Mesenchymal stem cell (in vitro differentiated cells and primary cell): ENCODE data around the gene OR5C1.

Source experiments
- DNase-seq: peaks from one replicate; pipeline ENCODE4 v3.0.0-alpha.2; 2013
- H2AFZ ChIP-seq: one replicate; pipeline ENCODE4 v1.6.1; 2013; ENCODE audit warnings: low read depth, mild to moderate bottlenecking, control low read depth, inconsistent platforms, low read length, moderate library complexity
- H2AK5ac ChIP-seq: 2 replicates; pipeline ENCODE4 v1.6.1; 2013; ENCODE audit warnings: low read length, moderate library complexity, mild to moderate bottlenecking, inconsistent platforms; ENCODE audit not compliant: severe bottlenecking
- H2BK120ac ChIP-seq: one replicate; pipeline ENCODE4 v1.6.1; 2013; ENCODE audit warnings: low read depth, mild to moderate bottlenecking, inconsistent platforms, low read length, moderate library complexity
- H2BK12ac ChIP-seq, 2 experiments: one replicate each; pipeline ENCODE4 v1.6.1; 2013; ENCODE audit warnings: inconsistent platforms in 2 of 2, low read length in 2 of 2, mild to moderate bottlenecking in 2 of 2, moderate library complexity in 2 of 2, control low read depth in 1 of 2
- H2BK15ac ChIP-seq: one replicate; pipeline ENCODE4 v1.6.1; 2013; ENCODE audit warnings: mild to moderate bottlenecking, low read depth, inconsistent platforms; ENCODE audit not compliant: poor library complexity, severe bottlenecking
- H2BK5ac ChIP-seq: 2 replicates; pipeline ENCODE4 v1.6.1; 2013; ENCODE audit warnings: low read depth, mild to moderate bottlenecking, low read length, control low read depth, inconsistent platforms; ENCODE audit not compliant: poor library complexity, severe bottlenecking
- H3K14ac ChIP-seq, 2 experiments: one replicate each; pipeline ENCODE4 v1.6.1; 2013; ENCODE audit warnings: inconsistent platforms in 2 of 2, low read length in 2 of 2, control low read depth in 1 of 2, mild to moderate bottlenecking in 1 of 2, moderate library complexity in 1 of 2
- H3K18ac ChIP-seq, 2 experiments: one replicate each; pipeline ENCODE4 v1.6.1; 2013; ENCODE audit warnings: inconsistent platforms in 2 of 2, low read length in 2 of 2, control low read depth in 1 of 2, low read depth in 1 of 2, mild to moderate bottlenecking in 1 of 2
- H3K23ac ChIP-seq, 2 experiments: one replicate each; pipeline ENCODE4 v1.6.1; 2013; ENCODE audit warnings: inconsistent platforms in 2 of 2, low read length in 2 of 2, mild to moderate bottlenecking in 2 of 2, moderate library complexity in 2 of 2, control low read depth in 1 of 2
- H3K27ac ChIP-seq: 2 replicates; pipeline ENCODE4 v1.5.1; 2013; ENCODE audit warnings: mild to moderate bottlenecking, moderate library complexity, low read length, control low read depth, inconsistent platforms; ENCODE audit not compliant: poor library complexity, severe bottlenecking
- H3K27me3 ChIP-seq, 2 experiments: 2 replicates each; pipeline versions ENCODE4 v1.6.1 to v1.7.0; 2013; ENCODE audit warnings: low read length in 2 of 2, mild to moderate bottlenecking in 2 of 2, moderate library complexity in 2 of 2, control low read depth in 1 of 2, inconsistent platforms in 1 of 2; ENCODE audit not compliant: control insufficient read depth in 1 of 2, insufficient read depth in 1 of 2
- H3K36me3 ChIP-seq, 2 experiments: 2 replicates each; pipeline versions ENCODE4 v1.6.1 to v1.7.0; 2013; ENCODE audit warnings: low read length in 2 of 2, control low read depth in 1 of 2, inconsistent platforms in 1 of 2, low read depth in 1 of 2, mild to moderate bottlenecking in 1 of 2; ENCODE audit not compliant: insufficient read depth in 2 of 2, control insufficient read depth in 1 of 2
- H3K4ac ChIP-seq, 2 experiments: one replicate each; pipeline ENCODE4 v1.6.1; 2013; ENCODE audit warnings: inconsistent platforms in 2 of 2, low read length in 2 of 2, mild to moderate bottlenecking in 2 of 2, moderate library complexity in 2 of 2, control low read depth in 1 of 2, low read depth in 1 of 2
- H3K4me1 ChIP-seq: 2 replicates; pipeline ENCODE4 v1.6.1; 2013; ENCODE audit warnings: low read depth, low read length, control low read depth; ENCODE audit not compliant: control insufficient read depth, insufficient read depth
- H3K4me2 ChIP-seq: 2 replicates; pipeline ENCODE4 v1.6.1; 2013; ENCODE audit warnings: low read length, mild to moderate bottlenecking, inconsistent platforms; ENCODE audit not compliant: poor library complexity, severe bottlenecking
- H3K4me3 ChIP-seq, 2 experiments: 2 replicates each; pipeline versions ENCODE4 v1.5.1 to v1.7.0; 2013; ENCODE audit warnings: low read length in 2 of 2, mild to moderate bottlenecking in 2 of 2, control low read depth in 1 of 2, low read depth in 1 of 2; ENCODE audit not compliant: insufficient read depth in 1 of 2
- H3K79me1 ChIP-seq: replicated peaks from 2 replicates; pipeline ENCODE4 v1.6.1; 2013; ENCODE audit warnings: mild to moderate bottlenecking, control low read depth, low read length, inconsistent platforms; ENCODE audit not compliant: poor library complexity, severe bottlenecking
- H3K9ac ChIP-seq: 2 replicates; pipeline ENCODE4 v1.7.0; 2013; ENCODE audit warnings: mild to moderate bottlenecking, low read length, moderate library complexity
- H3K9me3 ChIP-seq: 2 replicates; pipeline ENCODE4 v1.7.0; 2013; ENCODE audit warnings: mild to moderate bottlenecking, low read length; ENCODE audit not compliant: control insufficient read depth
- H4K8ac ChIP-seq: one replicate; pipeline ENCODE4 v1.6.1; 2013; ENCODE audit warnings: inconsistent platforms, mild to moderate bottlenecking, low read length, moderate library complexity
- H4K91ac ChIP-seq: one replicate; pipeline ENCODE4 v1.6.1; 2013; ENCODE audit warnings: mild to moderate bottlenecking, low read length, inconsistent platforms
- WGBS: methylation state at CpG from one replicate; pipeline ENCODE4 v1.1.7; 2013; ENCODE audit warnings: mixed read lengths; 5-methylcytosine and 5-hydroxymethylcytosine counted together

The OR5C1 gene

DNA sequence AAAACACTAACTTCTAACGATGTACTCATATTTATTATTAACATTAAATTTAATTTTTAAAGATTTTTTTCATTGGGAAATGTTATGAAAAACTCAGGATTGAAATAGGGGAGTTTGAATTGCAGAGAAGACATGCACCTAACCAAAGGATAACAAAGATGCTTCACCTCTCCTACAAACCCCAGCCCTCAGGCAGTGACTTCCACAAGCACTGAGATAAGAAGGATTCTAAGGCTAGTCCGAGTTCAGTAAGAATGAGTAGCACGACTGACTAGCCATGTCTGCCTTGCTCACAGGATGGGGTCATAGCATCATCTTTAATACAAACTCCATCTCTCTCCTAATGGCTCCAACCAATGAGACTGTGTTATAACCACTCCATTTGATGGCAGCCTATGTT is 7.1 kb upstream of the OR5C1 start:
- 48% methylated on average over 2 of the region's 3 CpGs for WGBS

DNA sequence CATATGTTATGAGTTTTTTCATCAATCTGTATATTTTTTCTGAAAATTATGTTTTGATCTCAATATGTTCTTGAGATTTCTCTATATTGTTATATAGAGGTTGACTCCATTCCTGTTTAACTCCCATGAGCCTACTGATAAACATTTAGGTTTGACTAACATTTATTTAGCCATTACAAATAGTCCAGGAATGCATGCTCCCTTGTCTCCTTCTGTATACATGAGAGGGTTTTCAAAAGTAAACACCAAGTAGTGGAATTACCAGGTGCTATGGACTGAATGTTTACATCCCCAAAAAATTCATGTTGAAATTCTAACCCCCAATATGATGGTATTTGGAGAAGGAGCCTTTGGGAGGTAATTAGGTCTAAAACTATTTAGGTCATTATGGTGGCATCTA is 3.5 kb upstream of the OR5C1 start:
- no peaks in the 10 kb centered on the region for H3K79me1 ChIP-seq
- H3K4me3 ChIP-seq: no peak overlapping the region
- no peak overlapping the region for H2AK5ac ChIP-seq
- no peak overlapping the region for H3K23ac ChIP-seq
- no peak overlapping the region for H3K14ac ChIP-seq
- H3K36me3 ChIP-seq: peaks cover 0 to 3% of the 10 kb centered on the region in 2 experiments
- H2BK12ac ChIP-seq: no peak overlapping the region
- H3K4ac ChIP-seq: no peak overlapping the region
- no peak overlapping the region for H3K18ac ChIP-seq
- no peak overlapping the region for H3K4me2 ChIP-seq
- no peaks in the 10 kb centered on the region for H3K4me1 ChIP-seq
- no peak overlapping the region for H2BK15ac ChIP-seq
- no peak overlapping the region for H4K91ac ChIP-seq
- no peak overlapping the region for H3K27ac ChIP-seq
- no peaks in the 10 kb centered on the region for H3K9me3 ChIP-seq
- peak; percentile 34 for DNase-seq
- no peak overlapping the region for H2BK120ac ChIP-seq
- peaks cover 0 to 5% of the 10 kb centered on the region in 2 experiments for H3K27me3 ChIP-seq
- H2BK5ac ChIP-seq: no peak overlapping the region
- no peak overlapping the region for H4K8ac ChIP-seq
- no peak overlapping the region for H3K9ac ChIP-seq
- no peak overlapping the region for H2AFZ ChIP-seq

More for the DNA sequence above, 7.1 kb upstream of the OR5C1 start:
- Histone ChIP-seq H3K4ac (no peak overlapping the region), H3K23ac (no peak overlapping the region), H3K27ac (no peak overlapping the region), H3K36me3 (no peaks in the 10 kb centered on the region), H4K8ac (no peak overlapping the region), H3K4me2 (no peak overlapping the region), H2BK12ac (no peak overlapping the region), H3K18ac (no peak overlapping the region), H2BK5ac (no peak overlapping the region), H3K9ac (no peak overlapping the region), H2BK120ac (no peak overlapping the region), H2BK15ac (no peak overlapping the region), H2AK5ac (no peak overlapping the region), H2AFZ (no peak overlapping the region), H3K79me1 (no peaks in the 10 kb centered on the region), H3K9me3 (no peaks in the 10 kb centered on the region), H3K4me3 (no peak overlapping the region), H3K4me1 (peaks cover 5% of the 10 kb centered on the region), H3K14ac (no peak overlapping the region), H4K91ac (no peak overlapping the region), H3K27me3 (peaks cover 0 to 5% of the 10 kb centered on the region in 2 experiments)
- no peak for DNase-seq

DNA sequence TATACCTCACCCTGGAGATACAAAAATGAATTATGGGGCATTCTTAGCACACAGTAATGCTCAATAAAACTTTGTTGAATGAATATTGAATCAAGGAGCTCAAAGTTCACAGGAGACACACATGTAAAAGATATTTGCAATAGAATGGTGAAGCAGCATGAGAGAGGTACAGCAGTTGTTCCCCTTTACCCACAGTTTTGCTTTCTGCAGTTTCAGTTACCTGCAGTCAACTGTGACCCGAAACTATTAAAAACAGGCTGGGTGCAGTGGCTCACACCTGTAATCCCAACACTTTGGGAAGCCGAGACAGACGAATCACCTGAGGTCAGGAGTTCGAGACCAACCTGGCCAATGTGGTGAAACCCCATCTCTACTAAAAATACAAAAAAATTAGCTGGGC is 2.4 kb upstream of the OR5C1 start:
- H3K9me3 ChIP-seq: no peaks in the 10 kb centered on the region
- H4K8ac ChIP-seq: no peak overlapping the region
- peaks cover 0 to 5% of the 10 kb centered on the region in 2 experiments for H3K27me3 ChIP-seq
- no peak overlapping the region for H2AK5ac ChIP-seq
- no peak for DNase-seq
- H3K18ac ChIP-seq: no peak overlapping the region
- H3K79me1 ChIP-seq: no peaks in the 10 kb centered on the region
- no peak overlapping the region for H2BK120ac ChIP-seq
- H3K23ac ChIP-seq: no peak overlapping the region
- no peak overlapping the region for H3K4ac ChIP-seq
- no peaks in the 10 kb centered on the region for H3K4me1 ChIP-seq
- 85% methylated on average over 3 of the region's 4 CpGs for WGBS
- no peak overlapping the region for H2BK12ac ChIP-seq
- no peak overlapping the region for H2BK15ac ChIP-seq
- H3K27ac ChIP-seq: no peak overlapping the region
- H3K36me3 ChIP-seq: peaks cover 0 to 3% of the 10 kb centered on the region in 2 experiments
- no peak overlapping the region for H2AFZ ChIP-seq
- no peak overlapping the region for H3K4me3 ChIP-seq
- H3K4me2 ChIP-seq: no peak overlapping the region
- no peak overlapping the region for H4K91ac ChIP-seq
- H3K14ac ChIP-seq: no peak overlapping the region
- no peak overlapping the region for H2BK5ac ChIP-seq
- H3K9ac ChIP-seq: no peak overlapping the region

DNA sequence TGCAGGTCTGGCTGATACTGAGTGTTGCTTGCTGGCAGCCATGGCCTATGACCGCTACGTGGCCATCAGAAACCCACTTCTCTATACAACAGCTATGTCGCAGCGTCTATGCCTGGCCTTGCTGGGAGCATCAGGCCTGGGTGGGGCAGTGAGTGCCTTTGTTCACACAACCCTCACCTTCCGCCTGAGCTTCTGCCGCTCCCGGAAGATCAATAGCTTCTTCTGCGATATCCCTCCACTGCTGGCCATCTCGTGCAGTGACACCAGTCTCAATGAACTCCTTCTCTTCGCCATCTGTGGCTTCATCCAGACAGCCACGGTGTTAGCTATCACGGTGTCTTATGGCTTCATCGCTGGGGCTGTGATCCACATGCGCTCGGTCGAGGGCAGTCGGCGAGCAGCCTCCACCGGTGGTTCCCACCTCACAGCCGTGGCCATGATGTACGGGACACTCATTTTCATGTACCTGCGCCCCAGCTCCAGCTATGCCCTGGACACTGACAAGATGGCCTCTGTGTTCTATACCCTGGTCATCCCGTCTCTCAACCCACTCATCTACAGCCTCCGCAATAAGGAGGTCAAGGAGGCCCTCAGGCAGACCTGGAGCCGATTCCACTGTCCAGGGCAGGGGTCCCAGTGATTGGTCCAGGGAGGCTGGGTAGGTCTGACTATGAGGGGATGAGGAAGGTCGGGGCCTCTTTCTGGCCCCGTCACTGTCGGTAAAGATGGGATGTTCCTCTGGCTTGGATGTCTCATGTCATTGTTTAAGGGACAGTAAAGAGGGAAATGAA is 718 bp downstream of the OR5C1 start:
- no peaks in the 10 kb centered on the region for H3K79me1 ChIP-seq
- H3K4me2 ChIP-seq: no peak overlapping the region
- H3K23ac ChIP-seq: no peak overlapping the region
- peaks cover 0 to 3% of the 10 kb centered on the region in 2 experiments for H3K36me3 ChIP-seq
- no peak overlapping the region for H2AFZ ChIP-seq
- H3K9me3 ChIP-seq: no peaks in the 10 kb centered on the region
- H2BK12ac ChIP-seq: no peak overlapping the region
- H2AK5ac ChIP-seq: no peak overlapping the region
- H3K4ac ChIP-seq: no peak overlapping the region
- H3K4me3 ChIP-seq: no peak overlapping the region
- peaks cover 0 to 10% of the 10 kb centered on the region in 2 experiments for H3K27me3 ChIP-seq
- no peak overlapping the region for H2BK5ac ChIP-seq
- 90% methylated on average over 26 of the region's 28 CpGs for WGBS
- no peak overlapping the region for H3K27ac ChIP-seq
- no peak overlapping the region for H4K91ac ChIP-seq
- no peak overlapping the region for H2BK120ac ChIP-seq
- H4K8ac ChIP-seq: no peak overlapping the region
- no peak overlapping the region for H3K18ac ChIP-seq
- no peak overlapping the region for H3K9ac ChIP-seq
- no peak for DNase-seq
- H2BK15ac ChIP-seq: no peak overlapping the region
- no peaks in the 10 kb centered on the region for H3K4me1 ChIP-seq
- H3K14ac ChIP-seq: no peak overlapping the region
